Fibroblast of lung (primary cell): ENCODE results near the gene MORN1.

ENCODE experiments used
- EZH2 ChIP-seq: IDR thresholded peaks from 2 replicates; pipeline ENCODE4 v1.5.1; 2012; ENCODE audit warnings: low read length, control low read depth, mild to moderate bottlenecking; ENCODE audit errors: missing control alignments
- TF ChIP-seq, protein P1 (sequence below), 2 donors: IDR thresholded peaks in 1 of 2; conservative IDR thresholded peaks in 1 of 2; 1 replicate in 1 of 2; 2 replicates in 1 of 2; pipeline ENCODE4 v1.5.1; 2011 to 2012; ENCODE audit warnings: low read length in 2 of 2, control low read depth in 1 of 2, inconsistent platforms in 1 of 2, low read depth in 1 of 2, mild to moderate bottlenecking in 1 of 2

- TF ChIP-seq, protein P1, sequence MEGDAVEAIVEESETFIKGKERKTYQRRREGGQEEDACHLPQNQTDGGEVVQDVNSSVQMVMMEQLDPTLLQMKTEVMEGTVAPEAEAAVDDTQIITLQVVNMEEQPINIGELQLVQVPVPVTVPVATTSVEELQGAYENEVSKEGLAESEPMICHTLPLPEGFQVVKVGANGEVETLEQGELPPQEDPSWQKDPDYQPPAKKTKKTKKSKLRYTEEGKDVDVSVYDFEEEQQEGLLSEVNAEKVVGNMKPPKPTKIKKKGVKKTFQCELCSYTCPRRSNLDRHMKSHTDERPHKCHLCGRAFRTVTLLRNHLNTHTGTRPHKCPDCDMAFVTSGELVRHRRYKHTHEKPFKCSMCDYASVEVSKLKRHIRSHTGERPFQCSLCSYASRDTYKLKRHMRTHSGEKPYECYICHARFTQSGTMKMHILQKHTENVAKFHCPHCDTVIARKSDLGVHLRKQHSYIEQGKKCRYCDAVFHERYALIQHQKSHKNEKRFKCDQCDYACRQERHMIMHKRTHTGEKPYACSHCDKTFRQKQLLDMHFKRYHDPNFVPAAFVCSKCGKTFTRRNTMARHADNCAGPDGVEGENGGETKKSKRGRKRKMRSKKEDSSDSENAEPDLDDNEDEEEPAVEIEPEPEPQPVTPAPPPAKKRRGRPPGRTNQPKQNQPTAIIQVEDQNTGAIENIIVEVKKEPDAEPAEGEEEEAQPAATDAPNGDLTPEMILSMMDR (conservative IDR thresholded peaks at IDR 0.05 in 1 of 2, IDR thresholded peaks at IDR 0.05 in 1 of 2; ENCODE audit: low read depth in 1 of 2, low read length in 2 of 2) = no peak
- no peak for TF ChIP-seq EZH2
These were observed 43.5 kb downstream of the MORN1 start for GRCh38 chr1:2347896-2348295.
